Activated CD8-positive, alpha-beta memory T cell treated with anti-CD3 and anti-CD28 coated beads for 36 hours (primary cell): ENCODE results near the gene THOC1. TPM values are rescaled to one million over a fixed set of nuclear protein-coding genes. Genes with fewer than 3 reads are reported as not detected.

Source experiments
- CTCF ChIA-PET: fragments of 350-600 bp; sonication (Branson Sonifier 250); formaldehyde crosslinking; loops from one replicate; lab custom pipeline; 2021; ENCODE audit warnings: antibody characterized with exemption; lab: Charles Lee
- POLR2A ChIA-PET: fragments of 350-600 bp; sonication (Branson Sonifier 250); formaldehyde crosslinking; loops from one replicate; lab custom pipeline; 2021; ENCODE audit warnings: antibody characterized with exemption; lab: Charles Lee
- total RNA-seq, 2 experiments: library from RNA; stranded (reverse); gene quantifications; one replicate each; pipeline ENCODE4 v1.2.3, GENCODE V29; 2021

The THOC1 gene
- total RNA-seq, 2 experiments from 2014 or later: 56.7 to 61.9 TPM

- ChIA-PET CTCF (no interaction called here), POLR2A (no interaction called here)
Measured at GRCh38 chr18:286515-287310, 18.9 kb upstream of the THOC1 start.

GRCh38 chr18:285817-286216 is 18.0 kb upstream of the THOC1 start:
- CTCF ChIA-PET: no interaction called here
- POLR2A ChIA-PET: no interaction called here

DNA sequence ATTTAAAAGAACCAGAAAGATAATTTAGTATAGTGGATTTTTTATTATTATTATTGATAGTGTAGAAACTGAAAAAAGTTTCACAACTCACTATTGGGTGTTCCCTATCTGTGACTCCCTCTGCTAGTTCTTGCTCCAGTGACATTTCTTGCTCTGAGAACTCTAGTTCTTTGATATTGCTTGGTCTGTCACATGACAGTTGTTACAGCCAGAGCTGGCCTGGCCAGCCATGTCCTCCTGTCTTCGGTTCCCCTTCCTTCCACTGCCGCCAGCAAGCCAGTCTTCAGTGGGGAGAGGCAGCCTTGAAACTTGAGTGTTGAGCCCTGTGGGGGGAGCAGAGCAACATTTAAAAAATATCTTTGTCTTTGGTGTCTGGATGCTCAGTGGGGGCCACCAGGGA is 7.6 kb upstream of the THOC1 start:
- ChIA-PET CTCF (no interaction called here), POLR2A (no interaction called here)

GRCh38 chr18:274313-274712 is 6.5 kb upstream of the THOC1 start:
- CTCF ChIA-PET: no interaction called here
- POLR2A ChIA-PET: no interaction called here

DNA sequence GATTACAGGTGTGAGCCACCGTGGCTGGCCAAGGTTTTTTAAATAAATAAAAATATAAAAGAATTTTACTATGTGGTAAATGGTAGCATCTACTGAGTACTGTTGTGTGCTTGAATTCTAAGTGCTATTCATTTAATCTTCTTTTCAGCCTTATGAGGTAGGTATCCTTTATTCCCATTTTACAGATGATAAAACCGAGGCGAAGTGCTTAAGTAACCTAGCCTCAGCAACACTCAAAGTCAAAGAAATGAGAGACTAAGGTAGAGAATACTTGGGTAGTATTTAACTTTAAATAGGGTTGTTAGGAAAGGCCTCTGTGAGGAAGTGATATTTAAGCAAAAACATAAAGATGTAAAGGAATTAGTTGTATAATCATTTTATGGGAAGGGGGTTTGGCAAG is 5.7 kb upstream of the THOC1 start:
- CTCF ChIA-PET: no interaction called here
- POLR2A ChIA-PET: no interaction called here

- POLR2A ChIA-PET: no interaction called here
- CTCF ChIA-PET: no interaction called here
Measured at GRCh38 chr18:272650-273049, 4.8 kb upstream of the THOC1 start.

- ChIA-PET CTCF (interaction anchor here (0.8 kb wide), 1 partner anchor 116 kb away, joined by 4 read pairs; no protein-coding TSS in a partner anchor), POLR2A (interaction anchor here (0.7 kb wide), 1 partner anchor 11 kb away, joined by 3 read pairs; no protein-coding TSS in a partner anchor)
Measured at GRCh38 chr18:269480-270095, 1.7 kb upstream of the THOC1 start.

DNA sequence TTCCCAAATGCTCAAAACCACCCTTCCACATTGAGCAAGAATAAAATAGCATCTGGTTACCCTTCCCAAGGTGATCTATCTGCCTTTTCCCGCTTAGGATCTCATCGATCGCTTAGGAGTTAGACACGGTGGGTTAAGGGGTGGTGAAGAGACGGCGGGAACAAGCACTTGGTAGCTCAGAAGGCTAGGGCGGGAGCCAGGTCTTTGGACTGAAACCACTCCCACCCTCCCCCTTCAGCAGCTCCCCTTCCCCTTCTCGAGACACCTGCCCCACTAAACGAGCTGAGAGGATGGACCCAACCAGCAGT is 513 bp downstream of the THOC1 start:
- POLR2A ChIA-PET: interaction anchor here (1.9 to 2.3 kb wide), 2 partner anchors 108 to 390 kb away, joined by 9 to 12 read pairs; partner anchors contain the start of genes TYMS and USP14
- CTCF ChIA-PET: interaction anchor here (1.1 kb wide), 1 partner anchor 109 kb away, joined by 3 read pairs; the partner anchor contains the start of gene USP14

DNA sequence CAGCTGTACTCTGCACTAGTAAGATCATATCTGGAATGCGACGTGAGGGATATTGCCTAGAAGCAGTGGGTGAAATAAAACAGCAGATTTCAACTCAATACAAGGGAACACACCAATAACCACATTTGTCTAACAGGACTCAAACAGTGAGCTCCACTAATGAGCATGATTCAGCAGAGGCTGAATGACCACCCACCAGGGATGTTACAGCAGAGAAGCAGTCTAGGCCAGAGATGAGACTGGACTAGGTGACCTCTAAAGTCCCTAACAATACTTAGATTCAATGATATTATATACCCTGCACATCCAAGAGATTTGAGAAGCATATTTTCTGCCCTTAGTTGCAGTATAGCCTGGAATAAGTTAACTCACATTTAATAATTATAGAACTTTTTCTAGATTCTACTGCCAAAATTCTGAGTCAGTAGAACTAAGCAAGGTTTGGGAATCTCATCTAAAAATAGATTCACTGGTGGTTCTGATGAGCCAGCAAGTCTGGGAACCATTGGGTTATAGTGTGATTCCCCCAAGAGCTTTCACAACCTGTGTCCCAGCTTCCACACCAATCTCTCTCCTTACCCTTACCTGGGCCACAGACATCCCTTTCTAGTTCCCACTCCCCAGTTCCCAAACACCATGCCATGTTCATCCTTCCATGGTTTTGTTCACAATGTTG is 6.3 kb downstream of the THOC1 start:
- POLR2A ChIA-PET: no interaction called here
- CTCF ChIA-PET: interaction anchor here (0.6 kb wide), 1 partner anchor 49 kb away, joined by 3 read pairs; no protein-coding TSS in a partner anchor

DNA sequence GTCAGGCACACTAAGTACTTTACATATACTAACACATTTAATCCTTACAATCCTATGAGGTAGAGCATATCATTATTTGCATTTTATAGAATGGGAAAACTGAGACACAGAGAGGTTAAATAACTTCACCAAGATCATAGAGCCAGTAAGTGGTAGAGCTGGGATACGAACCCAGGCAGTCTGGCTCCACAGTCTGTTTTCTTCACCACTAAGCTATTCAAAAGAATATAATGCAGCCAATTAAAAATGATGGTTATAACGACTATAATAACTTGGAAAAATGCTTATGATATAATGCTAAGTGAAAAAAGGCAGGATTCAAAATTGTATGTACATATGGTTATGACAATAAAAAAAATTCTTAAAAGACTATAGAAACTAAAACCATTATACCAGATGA is 7.3 kb downstream of the THOC1 start:
- ChIA-PET POLR2A (no interaction called here), CTCF (no interaction called here)

GRCh38 chr18:255171-255570 is 12.7 kb downstream of the THOC1 start:
- POLR2A ChIA-PET: no interaction called here
- CTCF ChIA-PET: no interaction called here

DNA sequence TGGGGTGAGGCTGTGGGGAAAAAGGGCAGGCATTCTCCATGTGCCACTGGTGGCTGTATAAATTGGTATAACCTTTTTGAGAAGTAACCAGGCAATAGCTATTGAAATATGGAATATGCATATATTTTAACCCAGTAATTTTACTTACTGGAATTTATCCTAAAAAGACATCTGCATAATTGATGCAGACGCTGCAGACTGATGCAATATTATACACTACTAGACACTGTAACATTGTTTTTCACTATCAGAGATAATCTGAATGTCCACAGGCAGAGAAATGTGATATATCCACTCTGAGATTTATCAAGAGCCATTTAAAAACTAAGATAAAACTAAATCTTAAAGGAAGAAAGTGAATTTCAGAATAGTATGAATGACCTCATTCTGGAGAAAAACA is 14.7 kb downstream of the THOC1 start:
- ChIA-PET CTCF (no interaction called here), POLR2A (no interaction called here)

DNA sequence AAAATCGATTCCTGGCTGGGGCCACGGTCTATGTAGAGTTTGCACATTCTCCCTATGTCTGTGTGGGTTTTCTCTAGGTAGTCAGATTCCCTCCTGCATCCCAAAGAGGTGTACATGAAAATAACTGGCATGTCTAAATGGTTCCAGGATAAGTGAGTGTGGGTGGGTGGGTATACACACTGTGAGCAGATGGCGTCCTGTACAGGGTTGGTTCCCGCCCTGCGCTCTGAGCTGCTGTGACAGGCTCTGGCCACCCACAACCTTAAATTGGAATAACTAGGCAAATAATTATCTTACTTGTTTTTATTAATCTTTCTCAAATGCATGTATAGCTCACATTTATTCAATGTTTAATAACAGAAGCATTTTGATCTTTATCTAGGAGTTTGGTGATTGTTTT is 16.3 kb downstream of the THOC1 start:
- CTCF ChIA-PET: interaction anchor here (1.5 kb wide), 1 partner anchor 11 kb away, joined by 3 read pairs; no protein-coding TSS in a partner anchor

GRCh38 chr18:250685-251084 is 17.2 kb downstream of the THOC1 start:
- POLR2A ChIA-PET: no interaction called here
- CTCF ChIA-PET: interaction anchor here (1.5 kb wide), 1 partner anchor 12 kb away, joined by 3 read pairs; no protein-coding TSS in a partner anchor

More for the DNA sequence above, 16.3 kb downstream of the THOC1 start:
- POLR2A ChIA-PET: no interaction called here

DNA sequence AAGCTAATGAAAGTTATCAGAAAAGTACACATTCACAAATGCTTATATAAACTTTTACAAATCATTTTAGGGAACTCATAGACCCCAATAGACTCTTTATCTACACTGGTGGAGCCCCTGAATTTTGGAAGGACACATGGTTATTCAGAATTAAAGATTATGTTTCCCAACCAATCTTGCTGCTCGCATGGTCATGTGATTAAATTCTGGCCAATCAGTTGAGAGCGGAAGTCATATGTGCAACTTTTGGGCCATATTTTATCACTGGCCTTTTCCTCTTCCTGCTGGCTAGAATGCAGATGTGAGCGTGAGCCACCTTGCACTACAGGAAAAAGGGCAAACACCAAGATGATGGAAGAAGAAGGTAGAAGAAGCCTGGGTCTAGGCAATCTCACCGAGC is 19.8 kb downstream of the THOC1 start:
- CTCF ChIA-PET: no interaction called here
- POLR2A ChIA-PET: no interaction called here

DNA sequence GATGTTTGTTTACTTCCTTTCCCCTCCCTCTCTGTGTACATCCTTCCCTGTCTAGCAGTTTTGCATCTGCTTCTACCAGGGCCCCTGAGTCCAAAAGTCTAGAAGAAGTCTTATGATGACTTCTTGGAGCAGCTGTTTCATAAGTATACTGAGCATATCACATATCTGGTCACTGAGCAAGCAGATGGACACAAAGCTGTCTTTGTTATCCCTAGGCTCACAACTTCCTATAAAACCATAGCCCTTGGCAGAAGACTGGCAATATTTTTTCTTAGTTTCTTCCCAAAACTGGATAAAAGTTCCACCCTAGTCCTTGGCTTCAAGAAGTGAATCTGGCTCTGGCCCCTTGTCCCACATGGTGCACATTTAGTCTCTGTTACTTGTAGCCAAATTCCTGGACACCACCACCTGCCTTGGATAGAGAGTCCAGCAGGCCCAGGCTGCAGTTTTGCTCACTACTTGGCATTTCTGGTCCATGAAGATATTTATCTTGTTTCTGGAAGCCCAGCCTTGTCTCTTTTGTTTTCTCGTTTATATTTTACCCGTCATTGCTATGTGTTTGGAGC is 22.5 kb downstream of the THOC1 start:
- CTCF ChIA-PET: no interaction called here
- POLR2A ChIA-PET: no interaction called here

GRCh38 chr18:240175-240574 is 27.7 kb downstream of the THOC1 start:
- ChIA-PET POLR2A (no interaction called here), CTCF (no interaction called here)

DNA sequence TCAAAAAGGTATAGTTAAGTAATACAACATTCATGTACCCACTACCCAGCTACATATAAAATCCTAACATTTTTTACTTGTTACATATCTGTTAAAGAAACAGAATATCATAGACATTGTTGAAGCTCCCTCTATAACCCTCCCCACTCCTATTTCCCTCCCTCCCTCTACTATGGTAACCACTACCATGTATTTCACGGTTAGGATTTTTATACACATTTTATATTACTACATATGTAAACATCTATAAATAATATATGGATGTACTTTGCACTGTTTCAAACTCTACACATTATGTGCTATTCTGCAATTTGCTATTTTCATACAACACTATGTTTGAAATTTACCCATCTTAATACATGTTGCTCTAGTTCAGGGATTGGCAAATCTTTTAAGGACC is 36.3 kb downstream of the THOC1 start:
- POLR2A ChIA-PET: no interaction called here
- CTCF ChIA-PET: interaction anchor here (1.3 kb wide), 1 partner anchor 17 kb away, joined by 3 read pairs; no protein-coding TSS in a partner anchor

- CTCF ChIA-PET: interaction anchor here (0.5 kb wide), 1 partner anchor 9 kb away, joined by 3 read pairs; no protein-coding TSS in a partner anchor
Measured at GRCh38 chr18:228586-228985, 39.3 kb downstream of the THOC1 start.

DNA sequence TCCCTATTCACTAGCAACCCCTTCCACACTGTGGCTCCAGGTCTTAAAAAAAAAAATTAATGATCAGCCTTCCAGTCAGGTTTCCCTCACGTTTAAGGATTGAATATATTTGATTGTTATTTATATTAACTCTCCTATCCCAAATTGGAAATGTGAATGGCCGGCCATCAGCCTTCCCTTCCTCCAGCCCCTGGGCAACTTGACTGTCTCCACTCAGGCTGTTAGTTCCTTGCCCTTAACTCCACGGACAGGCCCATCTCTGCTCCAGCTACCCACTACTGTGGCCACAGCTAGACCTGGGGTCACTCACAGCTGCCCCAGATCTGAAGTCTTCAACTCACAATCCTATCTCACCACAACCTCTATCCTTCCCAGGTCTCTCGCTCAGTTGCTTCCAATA is 39.9 kb downstream of the THOC1 start:
- ChIA-PET CTCF (no interaction called here), POLR2A (no interaction called here)

More at GRCh38 chr18:228586-228985, 39.3 kb downstream of the THOC1 start:
- POLR2A ChIA-PET: no interaction called here
